ENCODE measurements around the gene GPR42. TPM values are rescaled to one million over a fixed set of nuclear protein-coding genes. Genes with fewer than 3 reads are reported as not detected.

GPR42 gene
- total and polyA plus RNA-seq, 2 of the 4 experiments (the other 2 are of a cell fraction): not detected

- H3K4me2 ChIP-seq (ENCODE audit: low read depth, low read length): no peak overlapping the region
- H2BK20ac ChIP-seq (ENCODE audit: low read depth, low read length): no peak overlapping the region
- ChIA-PET CTCF (no interaction called here), POLR2A (ENCODE audit: unreplicated experiment) (no interaction called here)
- H4K8ac ChIP-seq (ENCODE audit: low read depth in 2 of 2, low read length in 2 of 2): no peak overlapping the region
- no peak overlapping the region for H4K5ac ChIP-seq (ENCODE audit: low read depth, low read length)
- peaks cover 4% of the 10 kb centered on the region for H3K27me3 ChIP-seq (ENCODE audit: control insufficient read depth, insufficient read depth, low read length)
- H2BK15ac ChIP-seq (ENCODE audit: low read depth, low read length): no peak overlapping the region
- no TSS peak for BruUV-seq (replicated peaks)
- H3K4me1 ChIP-seq (ENCODE audit: control insufficient read depth, insufficient read depth, low read length): no peaks in the 10 kb centered on the region
- no peak overlapping the region for H2BK120ac ChIP-seq (ENCODE audit: low read depth, low read length)
- H3K79me1 ChIP-seq (ENCODE audit: low read depth in 1 of 2, low read length in 2 of 2): no peaks in the 10 kb centered on the region
- H2AK9ac ChIP-seq (replicated peaks; ENCODE audit: low read depth, low read length, poor library complexity): no peak overlapping the region
- no CpG with 5 or more reads among the region's 3 CpGs for WGBS, 2 experiments (ENCODE audit: extremely low coverage in 2 of 2, insufficient read length in 1 of 2)
- DNase-seq (no peak), ATAC-seq (ENCODE audit: low read depth) (no peak)
- no peak overlapping the region for H3K18ac ChIP-seq (ENCODE audit: low read depth, low read length)
- H3K23ac ChIP-seq (ENCODE audit: low read depth, low read length): no peak overlapping the region
- TF ChIP-seq BHLHE40 (IDR thresholded peaks at IDR 0.05; ENCODE audit: low read depth, low read length): no peak
- TF ChIP-seq RFX5 (IDR thresholded peaks at IDR 0.05; ENCODE audit: low read depth, low read length): no peak
- TF ChIP-seq POLR2A (IDR thresholded peaks at IDR 0.05; ENCODE audit: low read depth, low read length): no peak
- no peak for TF ChIP-seq MAZ (IDR thresholded peaks at IDR 0.05; ENCODE audit: borderline replicate concordance, low read depth, low read length)
- no peak for TF ChIP-seq CTCF (conservative IDR thresholded peaks at IDR 0.05; ENCODE audit: low read depth, low read length)
- no peak for TF ChIP-seq SMC3 (IDR thresholded peaks at IDR 0.05; ENCODE audit: low read depth, low read length)
- TF ChIP-seq CHD1 (IDR thresholded peaks at IDR 0.05; ENCODE audit: low read depth, low read length): no peak
- TF ChIP-seq MAFK (IDR thresholded peaks at IDR 0.05; ENCODE audit: low read depth, low read length): no peak
- no peak for TF ChIP-seq FOS (IDR thresholded peaks at IDR 0.05; ENCODE audit: low read depth, low read length)
- no peak for TF ChIP-seq MXI1 (IDR thresholded peaks at IDR 0.05; ENCODE audit: borderline replicate concordance, low read depth, low read length)
- no peak for TF ChIP-seq RCOR1 (IDR thresholded peaks at IDR 0.05; ENCODE audit: insufficient replicate concordance, low read length)
- no peak for TF ChIP-seq NFE2L2 (IDR thresholded peaks at IDR 0.05; ENCODE audit: low read depth, low read length)
- no peak for TF ChIP-seq RAD21 (IDR thresholded peaks at IDR 0.05; ENCODE audit: low read length)
- TF ChIP-seq CEBPB (IDR thresholded peaks at IDR 0.05; ENCODE audit: low read depth, low read length): no peak
- no peak for TF ChIP-seq ELK1 (IDR thresholded peaks at IDR 0.05; ENCODE audit: borderline replicate concordance, low read depth, low read length)
- no peak for TF ChIP-seq USF2 (IDR thresholded peaks at IDR 0.05; ENCODE audit: low read depth, low read length)
- no peaks in the 10 kb centered on the region for H3K36me3 ChIP-seq (ENCODE audit: control insufficient read depth, insufficient read depth, low read length)
- H3K27ac ChIP-seq (ENCODE audit: insufficient read depth, low read length): no peak overlapping the region
- in situ Hi-C loops (cut with MboI; ENCODE audit: low sequenced_read_pairs): no loop called here
- no peak overlapping the region for H2AK5ac ChIP-seq (ENCODE audit: low read depth, low read length)
- dilution Hi-C loops (cut with HindIII; ENCODE audit: low sequenced_read_pairs, unreplicated experiment): no loop called here
- H3K4ac ChIP-seq (ENCODE audit: low read depth, low read length): no peak overlapping the region
- no peak overlapping the region for H2BK5ac ChIP-seq (ENCODE audit: low read depth, low read length, poor library complexity, severe bottlenecking)
- H3K14ac ChIP-seq (replicated peaks; ENCODE audit: low read depth, low read length): no peak overlapping the region
- no peak overlapping the region for H4K91ac ChIP-seq (ENCODE audit: insufficient read depth, low read depth, low read length)
- peaks cover 2% of the 10 kb centered on the region for H3K9me3 ChIP-seq (ENCODE audit: control insufficient read depth, insufficient read depth, low read length)
- no peak overlapping the region for H3K9ac ChIP-seq (ENCODE audit: low read depth, low read length)
- H2AFZ ChIP-seq (replicated peaks; ENCODE audit: low read length, poor library complexity): no peak overlapping the region
- intact Hi-C loops (cut with micrococcal nuclease): no loop called here
- H4K20me1 ChIP-seq (ENCODE audit: insufficient read depth, low read length): no peaks in the 10 kb centered on the region
- no peak overlapping the region for H3K4me3 ChIP-seq (ENCODE audit: insufficient read depth, low read depth, low read length)
- H3K9me1 ChIP-seq (ENCODE audit: insufficient read depth, low read length): no peaks in the 10 kb centered on the region
- H3K56ac ChIP-seq (ENCODE audit: extremely low read depth, insufficient read depth, low read length): no peak overlapping the region
These were observed 7.5 kb downstream of the GPR42 start for GRCh38 chr19:35378356-35378755.
